OCI-LY7 (cell line): ENCODE measurements around the gene SCGB1D1. TPM values are rescaled to one million over a fixed set of nuclear protein-coding genes. Genes with fewer than 3 reads are reported as not detected.

Experiments
- BruUV-seq: library from RNA; stranded (reverse); fragments of 400-500 nt; replicated peaks from 2 replicates; lab custom pipeline; 2021; lab: Mats Ljungman, UMichigan
- CTCF ChIA-PET: fragments of 300-600 bp; sonication (Branson Sonifier 250); formaldehyde crosslinking; loops from one replicate; lab custom pipeline; 2022; ENCODE audit warnings: antibody characterized with exemption; ENCODE audit not compliant: unreplicated experiment; lab: Charles Lee
- POLR2A ChIA-PET: fragments of 300-600 bp; sonication (Branson Sonifier 250); formaldehyde crosslinking; loops from one replicate; lab custom pipeline; 2022; ENCODE audit warnings: antibody characterized with exemption; lab: Charles Lee
- DNase-seq: peaks from one replicate; pipeline ENCODE4 v3.0.0-alpha.2; 2015; ENCODE audit warnings: low spot score
- H2AFZ ChIP-seq: fragments of 200-600 bp; sonication (generic), shearing (Covaris generic); 2 replicates; pipeline ENCODE4 v1.6.1; 2014; ENCODE audit warnings: mild to moderate bottlenecking, antibody characterized with exemption, low read length, moderate library complexity
- H3K27ac ChIP-seq: fragments of 200-600 bp; sonication (generic); 2 replicates; pipeline ENCODE4 v1.5.1; 2014; ENCODE audit warnings: mixed run types, low read depth, mild to moderate bottlenecking, moderate library complexity, low read length, inconsistent platforms; ENCODE audit not compliant: poor library complexity, severe bottlenecking
- H3K36me3 ChIP-seq: fragments of 200-600 bp; sonication (generic); 2 replicates; pipeline ENCODE4 v1.6.1; 2014; ENCODE audit warnings: mild to moderate bottlenecking, antibody characterized with exemption, low read length, moderate library complexity, mixed read lengths; ENCODE audit not compliant: insufficient read depth
- H3K4me1 ChIP-seq: fragments of 200-600 bp; sonication (generic); 2 replicates; pipeline ENCODE4 v1.5.1; 2014; ENCODE audit warnings: mild to moderate bottlenecking, low read length; ENCODE audit not compliant: insufficient read depth, poor library complexity, severe bottlenecking
- H3K4me2 ChIP-seq: fragments of 200-600 bp; sonication (generic); 2 replicates; pipeline ENCODE4 v1.6.1; 2014; ENCODE audit warnings: mild to moderate bottlenecking, low read length
- H3K4me3 ChIP-seq: fragments of 200-600 bp; sonication (generic); 2 replicates; pipeline ENCODE4 v1.5.1; 2014; ENCODE audit warnings: mild to moderate bottlenecking, low read depth, low read length; ENCODE audit not compliant: poor library complexity, severe bottlenecking
- H3K79me2 ChIP-seq: fragments of 200-600 bp; sonication (generic); 2 replicates; pipeline ENCODE4 v1.6.1; 2016; ENCODE audit warnings: low read depth, mild to moderate bottlenecking, low read length, moderate library complexity, mixed read lengths; ENCODE audit not compliant: insufficient read depth
- H3K9me2 ChIP-seq: fragments of 200-600 bp; sonication (generic); 2 replicates; pipeline ENCODE4 v1.6.1; 2016; ENCODE audit warnings: mild to moderate bottlenecking, low read length, mixed read lengths; ENCODE audit not compliant: insufficient read depth
- H3K9me3 ChIP-seq: fragments of 200-600 bp; sonication (generic); 2 replicates; pipeline ENCODE4 v1.6.1; 2014; ENCODE audit warnings: mild to moderate bottlenecking, mixed run types, low read length, mixed read lengths
- H4K20me1 ChIP-seq: fragments of 200-600 bp; sonication (generic); 2 replicates; pipeline ENCODE4 v1.6.1; 2014; ENCODE audit warnings: mild to moderate bottlenecking, antibody characterized with exemption, low read length, moderate library complexity, mixed read lengths; ENCODE audit not compliant: insufficient read depth
- EZH2phosphoT487 ChIP-seq: fragments of 200-600 bp; sonication (generic); IDR thresholded peaks from 2 replicates; pipeline ENCODE4 v1.6.1; 2018; ENCODE audit warnings: low read depth, borderline replicate concordance, mild to moderate bottlenecking, mixed run types, antibody characterized with exemption, low read length, moderate library complexity, mixed read lengths
- intact Hi-C: fragments of 100-400 bp; cut with micrococcal nuclease; formaldehyde crosslinking; loops from one replicate; pipeline ENCODE4 v1.10.0; 2022; ENCODE audit not compliant: unreplicated experiment
- total RNA-seq, 2 experiments: library from RNA; depleted of rRNA in 1 of 2; stranded (reverse); fragments of >200 nt in 1 of 2; shearing (Covaris generic) in 1 of 2; gene quantifications; 2 replicates each; pipeline ENCODE4 v1.2.3, GENCODE V29; 2014 to 2022
- TF ChIP-seq, protein P1 (sequence below): fragments of 200-600 bp; sonication (generic); conservative IDR thresholded peaks from 2 replicates; pipeline ENCODE4 v1.5.1; 2014; ENCODE audit warnings: mild to moderate bottlenecking, antibody characterized with exemption, low read length, moderate library complexity, mixed read lengths

Gene SCGB1D1
- total RNA-seq, 2 experiments from 2014 or later: not detected

DNA sequence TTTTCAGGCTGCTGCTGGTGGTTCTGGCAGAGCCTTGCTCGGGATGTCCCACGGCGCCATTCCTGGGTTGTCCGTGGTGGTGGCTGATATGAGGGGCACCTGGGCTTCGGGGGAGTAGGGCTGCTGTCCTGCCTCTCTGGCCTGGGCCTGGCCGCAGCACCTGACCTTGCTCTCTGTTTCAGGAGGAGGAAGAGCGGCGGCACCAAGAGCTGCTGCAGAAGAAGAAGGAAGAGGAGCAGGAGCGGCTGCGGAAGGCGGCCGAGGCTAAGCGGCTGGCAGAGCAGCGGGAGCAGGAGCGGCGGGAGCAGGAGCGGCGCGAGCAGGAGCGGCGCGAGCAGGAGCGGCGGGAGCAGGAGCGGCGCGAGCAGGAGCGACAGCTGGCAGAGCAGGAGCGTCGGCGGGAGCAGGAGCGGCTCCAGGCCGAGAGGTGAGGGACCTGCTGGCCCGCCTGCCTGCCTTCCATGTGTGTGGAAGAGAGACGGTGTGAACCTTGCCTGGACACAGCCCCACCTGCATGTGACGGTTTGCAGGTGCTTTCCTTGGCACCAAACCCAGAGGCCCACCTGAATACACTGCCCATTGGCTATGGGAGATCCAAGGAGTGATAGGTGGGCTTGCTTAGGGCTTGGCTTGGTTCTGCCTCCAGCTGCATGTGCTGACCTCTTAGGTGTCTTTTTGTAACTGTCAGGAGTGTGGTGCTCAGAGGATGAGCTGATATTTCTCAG, 43.4 kb upstream of the SCGB1D1 start:
- Histone ChIP-seq H3K79me2 (no peaks in the 10 kb centered on the region), H3K27ac (no peak overlapping the region), H3K9me3 (no peaks in the 10 kb centered on the region), H4K20me1 (no peaks in the 10 kb centered on the region; the same call in 1 of the 2 replicates), H3K9me2 (no peaks in the 10 kb centered on the region), H3K4me2 (no peak overlapping the region), H3K4me1 (no peaks in the 10 kb centered on the region), H3K36me3 (peaks cover 100% of the 10 kb centered on the region), H2AFZ (no peak overlapping the region), H3K4me3 (no peak overlapping the region)
- no TSS peak for BruUV-seq
- POLR2A ChIA-PET: interaction anchor here (0.5 to 0.6 kb wide), 2 partner anchors 339 to 1351 kb away, joined by 4 read pairs; no protein-coding TSS in a partner anchor
- TF ChIP-seq, protein P1, sequence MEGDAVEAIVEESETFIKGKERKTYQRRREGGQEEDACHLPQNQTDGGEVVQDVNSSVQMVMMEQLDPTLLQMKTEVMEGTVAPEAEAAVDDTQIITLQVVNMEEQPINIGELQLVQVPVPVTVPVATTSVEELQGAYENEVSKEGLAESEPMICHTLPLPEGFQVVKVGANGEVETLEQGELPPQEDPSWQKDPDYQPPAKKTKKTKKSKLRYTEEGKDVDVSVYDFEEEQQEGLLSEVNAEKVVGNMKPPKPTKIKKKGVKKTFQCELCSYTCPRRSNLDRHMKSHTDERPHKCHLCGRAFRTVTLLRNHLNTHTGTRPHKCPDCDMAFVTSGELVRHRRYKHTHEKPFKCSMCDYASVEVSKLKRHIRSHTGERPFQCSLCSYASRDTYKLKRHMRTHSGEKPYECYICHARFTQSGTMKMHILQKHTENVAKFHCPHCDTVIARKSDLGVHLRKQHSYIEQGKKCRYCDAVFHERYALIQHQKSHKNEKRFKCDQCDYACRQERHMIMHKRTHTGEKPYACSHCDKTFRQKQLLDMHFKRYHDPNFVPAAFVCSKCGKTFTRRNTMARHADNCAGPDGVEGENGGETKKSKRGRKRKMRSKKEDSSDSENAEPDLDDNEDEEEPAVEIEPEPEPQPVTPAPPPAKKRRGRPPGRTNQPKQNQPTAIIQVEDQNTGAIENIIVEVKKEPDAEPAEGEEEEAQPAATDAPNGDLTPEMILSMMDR: no peak
- no peak for DNase-seq
- intact Hi-C loops: no loop called here
- CTCF ChIA-PET: no interaction called here

DNA sequence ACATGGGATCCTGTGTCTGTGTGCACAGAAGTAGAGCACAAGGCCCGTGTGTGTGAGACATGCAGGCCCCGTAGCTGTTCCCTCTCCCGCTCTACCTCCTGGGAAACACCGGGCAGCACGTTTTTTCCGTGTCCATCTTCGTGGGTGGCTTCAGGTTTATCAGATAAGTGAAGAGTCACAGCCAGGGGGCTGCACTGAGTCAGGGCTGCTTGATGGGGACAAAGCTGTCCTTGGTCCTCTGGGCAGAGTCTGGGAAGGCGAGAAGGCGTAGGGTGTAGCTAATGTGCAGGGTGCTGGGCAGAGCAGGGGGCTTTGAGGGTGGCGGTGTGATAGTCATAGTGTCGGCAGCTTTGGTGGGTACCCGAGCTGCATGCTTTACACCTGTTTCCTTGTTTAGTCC, 42.5 kb upstream of the SCGB1D1 start:
- intact Hi-C loops: no loop called here
- no TSS peak for BruUV-seq
- POLR2A ChIA-PET: interaction anchor here (0.5 kb wide), 1 partner anchor 338 kb away, joined by 4 read pairs; no protein-coding TSS in a partner anchor

More for the DNA sequence above, 42.5 kb upstream of the SCGB1D1 start:
- no peak overlapping the region for H3K4me2 ChIP-seq
- H3K36me3 ChIP-seq: peaks cover 99% of the 10 kb centered on the region
- no peaks in the 10 kb centered on the region; the same call in 1 of the 2 replicates for H4K20me1 ChIP-seq
- no peaks in the 10 kb centered on the region for H3K4me1 ChIP-seq
- H3K79me2 ChIP-seq: no peaks in the 10 kb centered on the region
- DNase-seq: no peak
- H3K4me3 ChIP-seq: no peak overlapping the region
- no peaks in the 10 kb centered on the region for H3K9me3 ChIP-seq
- CTCF ChIA-PET: no interaction called here
- H3K9me2 ChIP-seq: no peaks in the 10 kb centered on the region
- TF ChIP-seq EZH2phosphoT487: no peak
- TF ChIP-seq, protein P1: 0 out of 2 replicates have a peak, but pooled peaks have one; percentile 13
- no peak overlapping the region for H2AFZ ChIP-seq
- no peak overlapping the region for H3K27ac ChIP-seq
